Measurements from ENCODE around the gene IZUMO1.

Gene IZUMO1

DNA sequence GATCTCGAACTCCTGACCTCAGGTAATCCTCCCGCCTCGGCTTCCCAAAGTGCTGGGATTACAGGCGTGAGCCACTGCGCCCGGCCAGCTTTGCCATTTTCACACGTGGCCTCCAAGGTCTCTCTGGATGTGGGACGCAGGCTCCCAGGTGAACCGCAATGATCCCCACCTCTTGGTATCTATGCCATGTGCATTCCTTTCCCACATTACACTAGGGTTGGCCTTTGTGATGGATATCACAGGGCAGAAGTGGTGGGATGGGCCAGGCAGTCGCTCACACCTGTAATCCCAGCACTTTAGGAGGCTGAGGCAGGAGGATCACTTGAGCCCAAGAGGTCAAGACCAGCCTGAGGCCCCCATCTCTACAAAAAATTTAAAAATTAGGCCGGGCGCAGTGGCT lies 31.0 kb upstream of the IZUMO1 start:
- Histone ChIP-seq H3K36me3 (ENCODE audit: low read length) (no peaks in the 10 kb centered on the region), H3K9me2 (replicated peaks; ENCODE audit: insufficient read depth, low read length) (no peaks in the 10 kb centered on the region), H2AFZ (ENCODE audit: low read depth, low read length, severe bottlenecking) (no peak overlapping the region), H3K79me2 (ENCODE audit: insufficient read depth, low read length) (no peaks in the 10 kb centered on the region), H3K27ac (ENCODE audit: low read depth, low read length) (no peak overlapping the region), H3K9ac (ENCODE audit: low read length) (no peak overlapping the region), H4K20me1 (ENCODE audit: low read depth, low read length) (no peaks in the 10 kb centered on the region), H3K9me3 (ENCODE audit: insufficient read depth, low read length) (no peaks in the 10 kb centered on the region), H3K4me3 (ENCODE audit: insufficient read depth, low read length, poor library complexity, severe bottlenecking) (no peak overlapping the region), H3F3A (ENCODE audit: insufficient read depth) (no peaks in the 10 kb centered on the region), H3K4me2 (ENCODE audit: low read depth, low read length, poor library complexity, severe bottlenecking) (no peak overlapping the region), H3K27me3 (ENCODE audit: low read length) (no peaks in the 10 kb centered on the region)
- TF ChIP-seq, protein P1, sequence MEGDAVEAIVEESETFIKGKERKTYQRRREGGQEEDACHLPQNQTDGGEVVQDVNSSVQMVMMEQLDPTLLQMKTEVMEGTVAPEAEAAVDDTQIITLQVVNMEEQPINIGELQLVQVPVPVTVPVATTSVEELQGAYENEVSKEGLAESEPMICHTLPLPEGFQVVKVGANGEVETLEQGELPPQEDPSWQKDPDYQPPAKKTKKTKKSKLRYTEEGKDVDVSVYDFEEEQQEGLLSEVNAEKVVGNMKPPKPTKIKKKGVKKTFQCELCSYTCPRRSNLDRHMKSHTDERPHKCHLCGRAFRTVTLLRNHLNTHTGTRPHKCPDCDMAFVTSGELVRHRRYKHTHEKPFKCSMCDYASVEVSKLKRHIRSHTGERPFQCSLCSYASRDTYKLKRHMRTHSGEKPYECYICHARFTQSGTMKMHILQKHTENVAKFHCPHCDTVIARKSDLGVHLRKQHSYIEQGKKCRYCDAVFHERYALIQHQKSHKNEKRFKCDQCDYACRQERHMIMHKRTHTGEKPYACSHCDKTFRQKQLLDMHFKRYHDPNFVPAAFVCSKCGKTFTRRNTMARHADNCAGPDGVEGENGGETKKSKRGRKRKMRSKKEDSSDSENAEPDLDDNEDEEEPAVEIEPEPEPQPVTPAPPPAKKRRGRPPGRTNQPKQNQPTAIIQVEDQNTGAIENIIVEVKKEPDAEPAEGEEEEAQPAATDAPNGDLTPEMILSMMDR (IDR thresholded peaks at IDR 0.05; ENCODE audit: insufficient read depth, low read length, poor library complexity, severe bottlenecking) = no peak
- TF ChIP-seq EZH2phosphoT487 (conservative IDR thresholded peaks at IDR 0.05; ENCODE audit: low read length) = no peak

DNA sequence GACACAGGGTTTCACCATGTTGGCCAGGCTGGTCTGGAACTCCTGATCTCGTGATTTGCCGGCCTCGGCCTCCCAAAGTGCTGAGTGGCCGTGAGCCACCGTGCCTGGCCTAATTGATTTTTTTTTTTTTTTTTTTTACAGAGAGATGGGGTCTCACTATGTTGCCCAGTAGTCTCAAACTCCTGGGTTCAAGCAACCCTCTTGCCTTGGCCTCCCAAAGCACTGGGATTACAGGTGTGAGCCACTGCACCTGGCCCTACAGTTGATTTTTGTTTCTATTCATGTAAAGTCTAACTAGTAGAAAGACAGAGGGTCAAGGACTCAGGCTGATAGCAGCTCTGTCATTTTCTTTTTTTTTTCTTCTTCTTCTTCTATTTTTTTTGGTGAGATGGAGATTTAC lies 30.4 kb upstream of the IZUMO1 start:
- H4K20me1 ChIP-seq (ENCODE audit: low read depth, low read length) = no peaks in the 10 kb centered on the region
- H3K9me3 ChIP-seq (ENCODE audit: insufficient read depth, low read length) = no peaks in the 10 kb centered on the region
- no peak overlapping the region for H3K9ac ChIP-seq (ENCODE audit: low read length)
- no peak for TF ChIP-seq EZH2phosphoT487 (conservative IDR thresholded peaks at IDR 0.05; ENCODE audit: low read length)
- TF ChIP-seq, protein P1 (IDR thresholded peaks at IDR 0.05; ENCODE audit: insufficient read depth, low read length, poor library complexity, severe bottlenecking) = no peak
- no peaks in the 10 kb centered on the region for H3K9me2 ChIP-seq (replicated peaks; ENCODE audit: insufficient read depth, low read length)
- no peaks in the 10 kb centered on the region for H3K27me3 ChIP-seq (ENCODE audit: low read length)
- no peaks in the 10 kb centered on the region for H3K36me3 ChIP-seq (ENCODE audit: low read length)
- no peaks in the 10 kb centered on the region for H3F3A ChIP-seq (ENCODE audit: insufficient read depth)
- H3K4me3 ChIP-seq (ENCODE audit: insufficient read depth, low read length, poor library complexity, severe bottlenecking) = no peak overlapping the region
- no peaks in the 10 kb centered on the region for H3K79me2 ChIP-seq (ENCODE audit: insufficient read depth, low read length)
- H3K4me2 ChIP-seq (ENCODE audit: low read depth, low read length, poor library complexity, severe bottlenecking) = no peak overlapping the region
- H3K27ac ChIP-seq (ENCODE audit: low read depth, low read length) = no peak overlapping the region
- H2AFZ ChIP-seq (ENCODE audit: low read depth, low read length, severe bottlenecking) = no peak overlapping the region

DNA sequence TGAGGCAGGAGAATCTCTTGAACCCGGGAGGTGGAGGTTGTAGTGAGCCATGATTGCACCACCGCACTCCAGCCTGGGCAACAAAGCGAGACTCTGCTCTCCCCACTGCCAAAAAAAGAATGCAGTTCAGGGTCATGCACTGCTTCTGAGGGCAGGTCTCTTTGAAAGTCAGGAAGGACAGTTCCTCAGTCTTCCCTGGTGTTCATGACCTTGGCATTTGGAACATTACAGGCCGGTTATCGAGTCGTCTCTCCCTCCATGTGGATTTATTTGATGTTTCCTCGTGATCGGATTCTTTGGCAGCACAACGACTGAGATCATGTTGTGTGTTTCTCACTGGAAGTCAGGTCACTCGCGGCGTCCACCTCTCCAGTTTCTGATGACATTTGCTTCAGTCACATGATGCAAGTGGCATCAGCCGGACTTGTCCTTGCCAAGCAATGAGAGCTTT lies 25.8 kb upstream of the IZUMO1 start:
- Histone ChIP-seq H3K27ac (ENCODE audit: low read depth, low read length) (no peak overlapping the region), H3K4me2 (ENCODE audit: low read depth, low read length, poor library complexity, severe bottlenecking) (no peak overlapping the region), H2AFZ (ENCODE audit: low read depth, low read length, severe bottlenecking) (no peak overlapping the region), H3K79me2 (ENCODE audit: insufficient read depth, low read length) (no peaks in the 10 kb centered on the region), H3K4me3 (ENCODE audit: insufficient read depth, low read length, poor library complexity, severe bottlenecking) (no peak overlapping the region), H3K9ac (ENCODE audit: low read length) (no peak overlapping the region), H3K9me2 (replicated peaks; ENCODE audit: insufficient read depth, low read length) (no peaks in the 10 kb centered on the region), H3F3A (ENCODE audit: insufficient read depth) (no peaks in the 10 kb centered on the region), H3K27me3 (ENCODE audit: low read length) (no peaks in the 10 kb centered on the region), H3K36me3 (ENCODE audit: low read length) (no peaks in the 10 kb centered on the region), H4K20me1 (ENCODE audit: low read depth, low read length) (no peaks in the 10 kb centered on the region), H3K9me3 (ENCODE audit: insufficient read depth, low read length) (no peaks in the 10 kb centered on the region)
- TF ChIP-seq EZH2phosphoT487 (conservative IDR thresholded peaks at IDR 0.05; ENCODE audit: low read length) = no peak
- TF ChIP-seq, protein P1 (IDR thresholded peaks at IDR 0.05; ENCODE audit: insufficient read depth, low read length, poor library complexity, severe bottlenecking) = no peak

Data from SU-DHL-6 (cell line).